SU-DHL-6 (cell line): ENCODE results near the gene KRTAP5-2.

Experiments used
- EZH2phosphoT487 ChIP-seq: fragments of 200-600 bp; sonication (generic), shearing (Covaris generic); conservative IDR thresholded peaks from 2 replicates; pipeline ENCODE4 v1.6.1; 2018; ENCODE audit warnings: mild to moderate bottlenecking, antibody characterized with exemption, low read length, moderate library complexity, mixed read lengths
- TF ChIP-seq, protein P1 (sequence below): fragments of 200-600 bp; sonication (generic); IDR thresholded peaks from one replicate; pipeline ENCODE4 v1.5.1; 2017; ENCODE audit warnings: antibody characterized with exemption, mild to moderate bottlenecking, low read length, moderate library complexity; ENCODE audit not compliant: insufficient read depth, poor library complexity, severe bottlenecking

DNA sequence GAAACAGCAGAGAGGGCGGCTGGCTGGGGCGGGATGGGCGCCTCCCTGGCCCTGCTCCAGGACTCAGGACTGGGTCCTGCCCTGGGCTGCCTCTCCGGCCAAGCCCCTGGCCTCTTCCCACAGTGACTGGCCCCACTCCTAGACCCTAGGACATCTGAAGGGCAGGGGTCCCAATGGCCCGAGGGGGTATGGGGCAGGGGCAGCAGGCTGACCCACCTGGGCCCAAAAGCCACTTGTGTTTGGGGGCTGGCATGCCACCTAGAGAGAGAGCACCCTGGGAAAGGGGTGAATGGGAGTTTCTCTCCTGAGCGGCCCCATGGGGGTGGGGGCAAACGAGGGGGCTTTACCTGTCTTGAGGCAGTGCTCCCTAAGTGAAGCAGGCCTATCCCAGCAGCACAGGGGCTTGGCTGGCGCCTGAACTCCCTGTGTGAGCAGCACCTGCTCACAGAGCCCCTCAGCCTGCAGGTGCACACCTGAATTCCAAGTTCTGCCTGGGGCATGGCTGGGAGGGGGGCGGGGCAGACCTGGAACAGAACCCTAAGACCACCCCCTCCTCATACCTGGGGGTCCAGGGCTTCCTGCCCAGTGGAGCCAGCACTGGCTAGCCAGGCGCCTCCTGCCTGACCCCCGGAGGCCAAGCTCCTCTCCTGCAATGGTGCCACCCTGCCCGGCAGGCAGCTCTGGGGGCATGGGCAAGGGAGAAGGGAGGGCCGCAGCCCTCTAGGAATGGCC lies 42.9 kb downstream of the KRTAP5-2 start:
- TF ChIP-seq, protein P1, sequence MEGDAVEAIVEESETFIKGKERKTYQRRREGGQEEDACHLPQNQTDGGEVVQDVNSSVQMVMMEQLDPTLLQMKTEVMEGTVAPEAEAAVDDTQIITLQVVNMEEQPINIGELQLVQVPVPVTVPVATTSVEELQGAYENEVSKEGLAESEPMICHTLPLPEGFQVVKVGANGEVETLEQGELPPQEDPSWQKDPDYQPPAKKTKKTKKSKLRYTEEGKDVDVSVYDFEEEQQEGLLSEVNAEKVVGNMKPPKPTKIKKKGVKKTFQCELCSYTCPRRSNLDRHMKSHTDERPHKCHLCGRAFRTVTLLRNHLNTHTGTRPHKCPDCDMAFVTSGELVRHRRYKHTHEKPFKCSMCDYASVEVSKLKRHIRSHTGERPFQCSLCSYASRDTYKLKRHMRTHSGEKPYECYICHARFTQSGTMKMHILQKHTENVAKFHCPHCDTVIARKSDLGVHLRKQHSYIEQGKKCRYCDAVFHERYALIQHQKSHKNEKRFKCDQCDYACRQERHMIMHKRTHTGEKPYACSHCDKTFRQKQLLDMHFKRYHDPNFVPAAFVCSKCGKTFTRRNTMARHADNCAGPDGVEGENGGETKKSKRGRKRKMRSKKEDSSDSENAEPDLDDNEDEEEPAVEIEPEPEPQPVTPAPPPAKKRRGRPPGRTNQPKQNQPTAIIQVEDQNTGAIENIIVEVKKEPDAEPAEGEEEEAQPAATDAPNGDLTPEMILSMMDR = no peak
- TF ChIP-seq EZH2phosphoT487 = no peak
